Transverse colon (tissue), 4 donors: ENCODE measurements around the gene MAGEB4. TPM values are rescaled to one million over a fixed set of nuclear protein-coding genes. Genes with fewer than 3 reads are reported as not detected.

ENCODE experiments used
- DNase-seq: peaks from one replicate; pipeline ENCODE4 v3.0.0-alpha.2; 2019
- H3K27ac ChIP-seq, 4 donors: fragments of 200-600 bp; sonication (generic); 2 replicates each; pipeline ENCODE4 v1.5.1; 2016 to 2018; ENCODE audit warnings: inconsistent platforms in 4 of 4
- H3K27me3 ChIP-seq: fragments of 200-600 bp; sonication (generic); 2 replicates; pipeline ENCODE4 v1.5.1; 2017; ENCODE audit warnings: inconsistent platforms
- H3K36me3 ChIP-seq, 4 donors: fragments of 200-600 bp; sonication (generic); 2 replicates each; pipeline ENCODE4 v1.5.1; 2017 to 2019; ENCODE audit warnings: inconsistent platforms in 4 of 4
- H3K4me1 ChIP-seq, 4 donors: fragments of 200-600 bp; sonication (generic); 2 replicates each; pipeline ENCODE4 v1.5.1; 2017 to 2020; ENCODE audit warnings: inconsistent platforms in 4 of 4
- H3K4me3 ChIP-seq, 4 donors: fragments of 200-600 bp; sonication (generic); 1 replicate in 1 of 4; 2 replicates in 3 of 4; pipeline versions ENCODE4 v1.5.1 to v1.6.1; 2017 to 2019; ENCODE audit warnings: inconsistent platforms in 4 of 4
- H3K9me3 ChIP-seq, 2 donors: fragments of 200-600 bp; sonication (generic); 2 replicates each; pipeline ENCODE4 v1.5.1; 2017 to 2019; ENCODE audit warnings: inconsistent platforms in 2 of 2
- EP300 ChIP-seq: sonication (generic); formaldehyde crosslinking; IDR thresholded peaks from one replicate; pipeline ENCODE4 v1.6.1; 2017; ENCODE audit warnings: antibody characterized with exemption, low read depth
- POLR2A ChIP-seq: fragments of 450-650 bp; IDR thresholded peaks from one replicate; pipeline ENCODE4 v1.6.1; 2016; ENCODE audit warnings: antibody characterized with exemption, mild to moderate bottlenecking, moderate library complexity
- POLR2AphosphoS5 ChIP-seq, 3 donors: sonication (generic); formaldehyde crosslinking; IDR thresholded peaks; one replicate each; pipeline ENCODE4 v1.6.1; 2016; ENCODE audit warnings: antibody characterized with exemption in 3 of 3
- WGBS, 2 donors: methylation state at CpG; one replicate each; pipeline ENCODE4 v1.1.5; 2018; ENCODE audit warnings: low coverage in 1 of 2; 5-methylcytosine and 5-hydroxymethylcytosine counted together
- in situ Hi-C, 4 donors: fragments of 200-750 bp; cut with MboI; loops; one replicate each; pipeline versions ENCODE4 v1.15.0 to v1.15.1; 2017; ENCODE audit warnings: low sequenced_read_pairs in 3 of 4, low pct_ligation_motif_present in 1 of 4, low pct_unique_long_range_greater_than_20kb in 1 of 4
- intact Hi-C: fragments of 100-400 bp; cut with DNase I; formaldehyde crosslinking; loops from one replicate; pipeline ENCODE4 v1.15.1; 2023; ENCODE audit warnings: low total_unique reads
- total RNA-seq, 4 donors: library from RNA; depleted of rRNA; stranded (reverse); fragments of >200 nt; gene quantifications; one replicate each; pipeline ENCODE4 v1.1.0, GENCODE V29; 2016
- TF ChIP-seq, protein P1 (sequence below), 5 experiments: fragments of 200-600 bp in 3 of 5; fragments of 450-650 bp in 2 of 5; sonication (generic) in 3 of 5; IDR thresholded peaks; 1 replicate in 2 of 5; 2 replicates in 3 of 5; pipeline ENCODE4 v1.5.1; 2016 to 2017; ENCODE audit warnings: antibody characterized with exemption in 5 of 5, inconsistent platforms in 3 of 5, mild to moderate bottlenecking in 2 of 5, moderate library complexity in 1 of 5

Gene MAGEB4
- total RNA-seq, 4 donors from 2014 or later = not detected

DNA sequence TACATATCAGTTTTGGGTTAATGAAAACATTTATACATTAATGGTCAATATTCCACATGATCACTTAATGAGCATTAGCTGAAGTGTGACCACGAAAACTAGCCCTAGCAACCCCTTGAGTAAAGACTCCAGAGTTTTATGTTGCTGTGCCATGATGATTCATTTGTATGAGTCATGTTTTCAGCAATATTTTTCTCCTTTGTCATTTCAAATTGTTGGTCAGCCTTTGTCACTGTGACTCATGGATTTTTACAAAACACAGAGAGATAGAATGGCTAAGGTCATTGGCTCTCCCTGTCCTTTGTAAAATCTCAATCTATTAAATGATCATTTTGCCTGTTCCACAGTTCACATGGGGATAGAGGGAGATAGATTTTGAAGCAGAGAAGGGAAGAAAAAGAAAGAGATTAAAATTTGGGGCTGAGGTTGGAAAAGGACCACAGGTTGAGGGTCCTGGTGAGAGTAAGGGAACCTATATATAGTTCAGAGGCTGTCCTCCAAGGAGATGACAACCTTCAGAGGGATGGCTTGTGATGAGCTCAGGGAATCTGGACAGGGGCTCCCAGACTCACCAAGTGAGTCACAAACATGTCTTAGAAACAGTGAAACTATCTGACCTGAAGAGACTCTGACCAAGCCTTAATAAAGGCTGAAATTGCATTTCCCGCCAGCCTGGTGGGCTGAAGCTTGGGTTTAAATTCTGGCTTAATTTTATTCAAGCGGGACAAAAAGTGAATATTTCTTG, 41.8 kb downstream of the MAGEB4 start:
- no peaks in the 10 kb centered on the region for H3K4me1 ChIP-seq
- TF ChIP-seq, protein P1, sequence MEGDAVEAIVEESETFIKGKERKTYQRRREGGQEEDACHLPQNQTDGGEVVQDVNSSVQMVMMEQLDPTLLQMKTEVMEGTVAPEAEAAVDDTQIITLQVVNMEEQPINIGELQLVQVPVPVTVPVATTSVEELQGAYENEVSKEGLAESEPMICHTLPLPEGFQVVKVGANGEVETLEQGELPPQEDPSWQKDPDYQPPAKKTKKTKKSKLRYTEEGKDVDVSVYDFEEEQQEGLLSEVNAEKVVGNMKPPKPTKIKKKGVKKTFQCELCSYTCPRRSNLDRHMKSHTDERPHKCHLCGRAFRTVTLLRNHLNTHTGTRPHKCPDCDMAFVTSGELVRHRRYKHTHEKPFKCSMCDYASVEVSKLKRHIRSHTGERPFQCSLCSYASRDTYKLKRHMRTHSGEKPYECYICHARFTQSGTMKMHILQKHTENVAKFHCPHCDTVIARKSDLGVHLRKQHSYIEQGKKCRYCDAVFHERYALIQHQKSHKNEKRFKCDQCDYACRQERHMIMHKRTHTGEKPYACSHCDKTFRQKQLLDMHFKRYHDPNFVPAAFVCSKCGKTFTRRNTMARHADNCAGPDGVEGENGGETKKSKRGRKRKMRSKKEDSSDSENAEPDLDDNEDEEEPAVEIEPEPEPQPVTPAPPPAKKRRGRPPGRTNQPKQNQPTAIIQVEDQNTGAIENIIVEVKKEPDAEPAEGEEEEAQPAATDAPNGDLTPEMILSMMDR (IDR thresholded peaks at IDR 0.05) = no peak
- no peak for TF ChIP-seq EP300
- no peak for TF ChIP-seq POLR2A
- TF ChIP-seq POLR2AphosphoS5 (IDR thresholded peaks at IDR 0.05) = no peak
- 65% methylated on average over 3 of the region's 3 CpGs; no CpG with 5 or more reads in 1 of the 2 donors for WGBS, 2 donors
- H3K9me3 ChIP-seq = no peaks in the 10 kb centered on the region
- H3K36me3 ChIP-seq = no peaks in the 10 kb centered on the region
- in situ Hi-C loops (no loop called here), intact Hi-C loops (no loop called here)
- no peak for DNase-seq
- no peaks in the 10 kb centered on the region for H3K27me3 ChIP-seq
- H3K4me3 ChIP-seq = no peak overlapping the region
- H3K27ac ChIP-seq = no peak overlapping the region

Other genes with a start within 250 kb of the MAGEB4 start
- not detected for gene MAGEB2, start 26.4 kb upstream of the MAGEB4 start, total RNA-seq
- not detected for gene MAGEB3, start 11.3 kb upstream of the MAGEB4 start, total RNA-seq
- not detected for gene MAGEB1, start 5.1 kb downstream of the MAGEB4 start, total RNA-seq
- not detected for gene NR0B1, start 67.4 kb downstream of the MAGEB4 start, total RNA-seq